ENCODE measurements around the gene SERGEF. TPM values are rescaled to one million over a fixed set of nuclear protein-coding genes. Genes with fewer than 3 reads are reported as not detected.
A peak's percentile ranks its signal among the peaks of the same experiment; 100 is the strongest.

Gene SERGEF
- total and polyA plus RNA-seq, 2 of the 13 experiments (the other 11 are each of a cell fraction or from before 2014, with no cell fraction given) = 54.5 to 114 TPM

- TF ChIP-seq RNF219 (CRISPR knock-in tag; IDR thresholded peaks at IDR 0.05) (peak; percentile 95; the same call in 1 of the 2 replicates), BORCS8-MEF2B (CRISPR knock-in tag; IDR thresholded peaks at IDR 0.05) (peak; percentile 90), SPEN (CRISPR knock-in tag; IDR thresholded peaks at IDR 0.05; ENCODE audit: low read depth) (peak; percentile 76; the same call in 1 of the 2 replicates), FOXO4 (CRISPR knock-in tag; conservative IDR thresholded peaks at IDR 0.05) (no peak), ZGPAT (CRISPR knock-in tag; IDR thresholded peaks at IDR 0.05) (peak; percentile 98), ZNF33A (CRISPR knock-in tag; IDR thresholded peaks at IDR 0.05; ENCODE audit: borderline replicate concordance) (no peak), FIP1L1 (IDR thresholded peaks at IDR 0.05; ENCODE audit: borderline replicate concordance, insufficient read depth, low read depth, low read length) (no peak), RBM39 (IDR thresholded peaks at IDR 0.05; ENCODE audit: low read depth, low read length, poor library complexity, severe bottlenecking) (peak; percentile 73), ETV6 (CRISPR knock-in tag; conservative IDR thresholded peaks at IDR 0.05) (peak; percentile 86), FOXJ3 (CRISPR knock-in tag; IDR thresholded peaks at IDR 0.05; ENCODE audit: borderline replicate concordance) (peak; percentile 88), PRMT3 (CRISPR knock-in tag; IDR thresholded peaks at IDR 0.05; ENCODE audit: borderline replicate concordance, low read depth) (0 out of 2 replicates have a peak, but pooled peaks have one; percentile 60), MLXIP (CRISPR knock-in tag; IDR thresholded peaks at IDR 0.05; ENCODE audit: borderline replicate concordance) (no peak), ZNF205 (CRISPR knock-in tag; IDR thresholded peaks at IDR 0.05) (peak; percentile 95), PHF5A (CRISPR knock-in tag; IDR thresholded peaks at IDR 0.05; ENCODE audit: low read depth, unreplicated experiment) (peak; percentile 93), FOXA3 (CRISPR knock-in tag; IDR thresholded peaks at IDR 0.05) (peak; percentile 100), ZNF468 (CRISPR knock-in tag; IDR thresholded peaks at IDR 0.05) (no peak), HDAC6 (IDR thresholded peaks at IDR 0.05; ENCODE audit: low read depth, low read length) (no peak)
Observed at GRCh38 chr11:17770048-17770652, 242.7 kb downstream of the SERGEF start (continued).
